Stimulated activated CD8-positive, alpha-beta memory T cell treated with anti-CD3 and anti-CD28 coated beads, Interleukin-7, amount 100 ng/mL, for 1 hour (primary cell): ENCODE measurements around the gene PGC.

ENCODE experiments used
- DNase-seq, 2 donors: peaks; one replicate each; pipeline ENCODE4 v3.0.0-alpha.2; 2020; ENCODE audit warnings: low read depth in 2 of 2

PGC gene

DNA sequence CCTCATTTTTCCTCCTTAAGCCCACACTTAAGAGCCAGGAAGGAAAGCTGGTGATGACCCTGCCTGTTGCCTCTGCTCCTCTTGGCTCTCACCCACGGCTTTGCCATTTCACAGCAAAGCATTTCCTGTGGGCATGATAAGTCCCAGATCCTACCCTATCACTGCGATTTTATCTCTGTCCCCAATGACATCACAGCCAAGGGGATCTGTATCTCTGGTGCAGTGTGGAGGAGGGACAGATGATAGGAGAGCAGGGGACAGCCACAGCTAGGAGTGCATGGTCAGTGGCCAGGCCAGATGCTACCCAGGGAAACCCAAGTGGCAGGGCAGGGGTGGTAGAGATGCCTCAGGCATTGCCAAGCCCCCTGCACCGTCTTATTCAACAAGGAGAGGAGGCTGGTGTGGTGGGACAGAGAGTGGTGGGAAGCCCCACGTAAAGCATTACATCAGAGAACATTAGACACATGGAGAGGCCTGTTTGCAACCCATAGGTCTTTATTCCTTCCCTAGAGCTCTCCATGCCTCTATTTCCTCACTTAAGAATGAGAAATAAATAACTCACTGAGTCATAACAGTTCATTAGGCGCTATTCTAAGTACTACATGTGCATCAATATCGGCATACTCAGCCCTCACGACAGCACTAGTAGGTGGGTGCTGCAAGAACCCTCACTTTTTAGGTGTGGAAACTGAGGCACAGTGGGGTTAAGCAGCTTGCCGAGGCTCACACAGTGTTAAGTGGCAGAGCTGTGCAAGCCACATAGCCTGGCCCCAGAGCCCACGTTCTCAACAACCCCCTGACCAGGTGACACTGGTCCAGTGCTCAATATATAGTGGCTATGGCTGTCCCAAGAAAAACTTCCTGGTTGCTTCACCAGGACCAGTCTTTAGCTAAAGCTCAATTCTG lies 16.4 kb downstream of the PGC start:
- DNase-seq, result no peak

DNA sequence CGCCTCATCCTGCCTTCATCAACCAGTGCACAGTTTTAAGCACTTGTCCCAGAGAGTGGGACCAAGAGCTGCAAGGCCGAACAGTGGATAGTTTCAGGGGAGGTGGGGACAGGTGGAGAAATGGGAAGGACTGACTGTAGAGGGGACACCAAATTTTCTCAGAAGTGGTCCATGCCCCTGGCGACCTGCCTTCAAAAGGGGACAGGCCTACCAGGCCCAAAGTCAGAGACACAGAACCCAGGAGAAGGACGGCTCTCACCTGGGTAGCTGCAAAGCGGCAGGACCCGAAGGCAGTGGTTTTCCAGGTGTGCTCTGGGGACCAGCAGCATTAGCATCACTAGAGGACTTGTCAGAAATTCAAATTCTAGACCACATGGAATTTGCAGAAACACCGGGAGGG lies 17.6 kb downstream of the PGC start:
- DNase-seq, result no peak

DNA sequence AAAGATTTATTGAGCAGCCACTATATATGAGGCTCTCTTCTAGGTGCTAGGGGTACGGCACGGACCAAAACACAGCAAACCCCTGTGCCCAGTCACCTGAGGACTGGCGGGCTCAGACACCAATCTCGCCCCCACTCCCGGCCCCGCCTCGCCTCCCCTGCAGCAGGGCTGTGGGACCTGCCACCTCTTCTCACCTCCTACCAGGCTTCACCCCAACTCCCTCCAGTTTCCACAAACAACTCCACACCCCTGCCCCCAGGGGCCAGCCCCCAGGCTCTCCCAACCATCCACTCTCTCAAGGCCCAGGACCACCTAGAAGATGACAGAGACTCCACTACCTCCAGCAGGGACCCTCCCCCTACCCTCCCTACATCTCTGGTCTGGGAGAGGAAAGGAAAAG lies 18.2 kb downstream of the PGC start:
- no peak for DNase-seq

DNA sequence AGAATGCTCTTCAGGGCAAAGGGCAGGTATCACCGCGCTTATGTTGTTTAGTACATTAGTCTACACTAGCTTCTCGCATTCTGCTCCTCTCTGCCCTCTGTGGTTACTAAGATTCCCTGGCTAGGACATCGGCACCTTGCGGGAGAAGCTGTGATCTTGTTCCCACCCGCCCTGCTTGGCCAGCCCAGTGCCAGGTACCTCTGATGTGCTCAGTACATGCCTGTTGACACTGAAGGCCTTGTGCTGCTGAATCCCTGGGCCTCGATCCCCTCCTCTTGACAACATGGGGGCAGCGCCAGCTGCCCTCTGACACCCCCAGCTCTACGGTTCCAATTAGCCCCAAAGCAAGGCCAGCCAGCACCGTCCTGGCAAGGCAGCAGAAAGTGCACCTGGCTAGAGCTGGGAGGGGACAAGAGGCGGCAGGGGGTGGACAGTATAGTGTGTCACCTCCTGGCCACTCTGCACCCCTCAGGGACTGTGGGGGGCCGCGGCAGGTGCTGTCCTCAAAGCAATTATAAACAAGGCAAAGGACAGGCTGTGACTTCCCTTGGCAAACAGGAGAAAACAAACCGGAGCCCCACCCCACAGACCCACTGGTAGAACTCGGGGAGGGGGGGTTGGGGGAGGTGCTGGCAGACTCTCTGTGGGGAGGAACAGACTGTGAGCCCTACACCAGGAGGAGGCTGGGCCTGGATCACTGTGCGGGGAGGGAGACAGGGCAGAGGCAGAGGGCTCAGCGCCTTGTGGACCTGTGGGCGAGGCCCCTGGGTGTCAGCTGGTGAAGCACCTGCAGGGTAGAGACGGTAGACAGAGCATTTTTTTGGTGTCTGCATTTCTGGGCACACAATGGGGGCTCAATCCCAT lies 18.9 kb downstream of the PGC start:
- DNase-seq, result no peak

DNA sequence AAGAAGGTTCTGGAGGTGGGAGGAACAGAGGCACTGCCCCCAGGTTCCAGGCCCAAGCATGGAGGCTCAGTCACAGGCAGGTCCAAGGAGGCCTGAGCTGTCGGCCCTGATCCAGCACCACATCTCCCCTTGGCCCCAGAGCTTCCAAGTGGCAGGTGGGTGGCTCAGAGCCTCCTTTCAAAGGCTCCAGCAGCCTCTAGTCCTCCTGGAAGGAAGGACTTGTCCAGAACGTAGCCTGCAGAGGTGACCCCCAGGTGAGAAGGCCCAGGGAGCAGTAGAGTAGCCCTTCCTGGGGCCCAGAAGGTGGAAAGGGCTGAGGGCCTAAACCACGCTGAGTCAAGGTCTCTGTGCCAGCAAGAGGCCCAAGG lies 19.5 kb downstream of the PGC start:
- no peak for DNase-seq

DNA sequence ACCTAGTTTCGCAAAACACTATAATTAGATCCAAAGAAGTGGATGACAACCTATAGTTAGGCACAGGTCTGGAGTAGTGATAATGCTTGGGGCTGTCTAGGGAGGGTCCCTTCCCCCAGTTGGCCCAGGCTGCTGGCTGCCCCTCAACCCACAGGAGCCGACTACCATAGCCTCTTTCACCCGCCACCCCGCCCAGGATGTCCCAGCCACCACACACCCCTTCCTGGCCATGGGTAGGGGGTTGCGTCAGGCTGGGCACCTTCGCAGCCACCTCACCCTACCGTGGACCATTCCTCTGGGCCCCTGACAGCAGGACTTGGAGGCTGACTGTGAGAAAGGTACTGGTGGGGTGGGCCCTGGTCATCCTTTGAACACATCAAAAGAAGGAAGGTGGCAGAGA lies 20.3 kb downstream of the PGC start:
- no peak for DNase-seq

DNA sequence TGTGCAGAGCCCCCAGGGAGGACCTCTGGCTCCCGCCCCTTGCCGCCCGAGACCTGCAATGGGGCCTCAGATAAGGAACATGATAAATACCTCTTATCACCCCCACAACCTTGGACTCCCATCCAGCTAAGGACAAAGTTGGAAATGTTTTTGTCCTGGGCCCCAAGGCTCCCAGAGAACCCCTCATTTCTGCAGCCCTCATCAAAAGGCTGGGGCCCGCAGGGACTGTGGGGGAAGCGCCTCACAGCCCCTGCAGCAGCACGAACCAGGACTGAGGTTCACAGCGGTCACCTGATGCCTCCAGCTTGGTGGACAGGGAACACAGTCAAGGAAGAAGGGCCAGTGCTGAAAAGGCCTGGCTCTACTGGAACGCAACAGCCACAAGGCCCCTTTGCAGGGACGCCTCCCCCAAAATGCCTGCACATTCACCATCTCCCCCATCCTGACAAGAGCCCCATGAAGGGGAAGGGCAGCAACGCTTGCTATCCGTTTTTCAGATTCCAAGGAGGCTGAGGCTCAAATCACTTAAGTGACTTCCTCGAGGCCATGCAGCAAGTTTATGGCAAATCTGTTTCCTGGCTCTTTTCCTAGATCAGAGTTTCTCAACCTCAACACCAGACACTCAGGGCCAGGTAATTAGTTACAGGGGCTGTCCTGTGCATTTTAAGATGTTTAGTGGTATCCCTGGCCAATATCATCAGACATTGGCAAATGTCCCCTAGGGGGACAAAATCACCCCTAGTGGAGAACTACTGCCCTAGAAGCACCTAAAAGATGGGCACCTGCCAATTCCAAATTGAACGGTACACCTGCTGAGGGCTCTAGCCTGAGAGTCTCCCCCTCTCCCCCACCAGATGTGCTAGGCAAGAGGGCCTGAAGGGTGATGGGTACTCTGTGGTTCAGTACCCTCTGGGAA lies 22.4 kb downstream of the PGC start:
- no peak for DNase-seq

DNA sequence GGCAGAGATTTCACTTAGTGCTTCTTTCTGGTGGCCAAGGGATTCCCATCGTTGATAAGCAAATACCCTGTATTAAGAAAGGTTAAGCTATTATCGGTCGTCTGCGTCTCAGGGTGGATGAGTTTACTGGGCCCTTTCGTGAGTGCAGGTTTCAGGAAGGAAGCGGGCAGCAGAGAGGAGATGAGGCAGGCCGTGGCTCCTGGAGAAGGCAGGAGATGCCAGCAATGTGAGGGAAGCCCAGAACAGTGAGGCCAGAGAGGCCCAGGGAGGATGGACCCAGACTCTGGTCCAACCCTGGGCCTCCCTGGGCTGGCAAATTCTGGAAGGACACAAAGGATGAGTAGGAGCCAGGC lies 23.0 kb downstream of the PGC start:
- no peak for DNase-seq

DNA sequence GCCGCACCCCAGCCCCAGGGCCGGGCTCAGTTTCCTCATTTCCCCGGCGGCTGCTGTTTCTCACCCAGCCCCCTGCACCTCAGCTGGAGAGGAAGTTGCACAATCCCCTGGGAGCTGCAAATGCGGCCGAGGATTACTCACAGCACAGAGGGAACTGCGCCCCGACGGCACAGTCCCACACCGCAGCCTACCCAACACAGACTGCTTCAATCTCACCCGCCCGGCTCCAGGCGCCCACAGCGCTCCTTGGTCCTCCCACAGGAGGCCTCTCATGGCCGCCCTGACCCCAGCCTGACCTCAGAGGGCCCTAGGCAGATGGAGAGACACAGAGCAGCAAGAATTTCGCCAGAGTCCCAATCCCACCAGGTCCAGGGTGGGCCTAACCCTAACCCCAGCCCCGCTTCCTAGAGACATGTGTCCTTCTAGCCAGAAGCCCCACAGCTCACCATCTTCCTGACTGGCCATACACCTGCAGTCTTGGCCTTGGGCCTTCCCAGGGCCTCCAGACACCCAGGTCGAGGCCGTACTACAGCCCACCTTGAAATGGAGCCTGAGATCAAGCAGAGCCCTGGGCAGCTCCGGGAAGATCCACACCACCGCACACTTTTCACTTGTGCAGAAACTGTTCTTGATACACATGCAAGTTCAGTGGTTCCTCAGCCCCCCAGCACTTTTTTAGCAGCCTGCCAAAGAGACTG lies 23.5 kb downstream of the PGC start:
- no peak for DNase-seq

DNA sequence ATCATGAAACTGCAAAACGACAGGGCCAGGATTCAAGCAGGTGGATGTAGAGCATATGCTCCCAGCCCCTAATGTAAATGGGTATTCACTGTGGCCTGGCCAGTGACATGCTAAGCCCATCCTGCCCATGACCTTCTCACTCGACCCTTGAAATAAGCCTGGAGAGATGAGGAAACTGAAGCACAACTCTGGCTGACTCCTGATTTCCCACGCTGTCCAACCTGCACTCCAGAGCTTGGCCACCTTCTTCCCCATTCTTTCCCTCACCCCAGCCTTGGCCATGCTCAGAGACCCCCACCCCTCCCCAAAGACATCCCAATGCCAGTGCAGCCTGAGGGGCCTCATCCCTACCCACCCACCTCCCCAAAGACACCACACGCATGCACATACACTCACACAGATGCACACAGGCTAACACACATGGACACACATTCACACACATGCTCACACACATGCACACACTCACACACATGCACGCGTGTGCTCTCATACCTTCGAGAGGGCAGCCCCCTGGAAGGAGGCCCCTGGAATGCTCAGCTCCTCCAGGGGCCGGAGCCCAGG lies 24.1 kb downstream of the PGC start:
- no peak for DNase-seq

DNA sequence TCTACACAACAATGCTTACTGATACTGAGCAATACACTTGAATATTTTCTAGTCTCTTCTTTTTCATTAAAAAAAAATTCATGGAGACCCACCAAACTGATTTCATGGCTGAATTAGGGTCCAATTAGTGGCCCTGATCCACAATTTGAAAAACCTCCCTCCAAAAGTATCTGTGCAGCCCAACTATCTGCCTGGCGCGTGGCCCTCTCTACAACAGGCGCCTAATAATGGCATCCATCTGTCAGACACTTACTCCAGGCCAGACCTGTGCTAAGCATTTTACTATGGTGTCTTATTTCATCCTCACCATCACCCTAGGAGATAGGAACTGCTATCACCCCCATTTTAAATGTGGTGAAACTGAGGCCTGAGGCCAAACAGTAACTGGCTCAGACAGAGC lies 25.8 kb downstream of the PGC start:
- DNase-seq, result no peak

DNA sequence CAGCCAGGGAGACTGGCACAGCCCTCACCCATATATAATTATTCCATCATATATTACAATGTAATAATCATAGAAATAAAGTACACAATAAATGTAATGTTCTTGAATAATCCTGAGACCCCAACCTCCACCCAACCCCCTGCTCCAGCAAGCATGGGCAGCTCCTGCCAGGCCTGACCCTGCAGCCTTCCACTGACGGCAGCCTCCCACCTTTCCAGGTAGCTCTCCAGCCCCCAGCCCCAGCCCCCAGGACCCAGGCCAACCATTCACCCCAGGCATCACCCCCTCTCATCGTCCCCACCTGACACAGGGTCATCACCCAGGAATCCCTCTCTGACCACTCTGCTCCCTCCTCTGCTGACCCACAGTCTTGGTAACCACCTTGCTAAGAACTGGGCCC lies 26.4 kb downstream of the PGC start:
- no peak for DNase-seq

DNA sequence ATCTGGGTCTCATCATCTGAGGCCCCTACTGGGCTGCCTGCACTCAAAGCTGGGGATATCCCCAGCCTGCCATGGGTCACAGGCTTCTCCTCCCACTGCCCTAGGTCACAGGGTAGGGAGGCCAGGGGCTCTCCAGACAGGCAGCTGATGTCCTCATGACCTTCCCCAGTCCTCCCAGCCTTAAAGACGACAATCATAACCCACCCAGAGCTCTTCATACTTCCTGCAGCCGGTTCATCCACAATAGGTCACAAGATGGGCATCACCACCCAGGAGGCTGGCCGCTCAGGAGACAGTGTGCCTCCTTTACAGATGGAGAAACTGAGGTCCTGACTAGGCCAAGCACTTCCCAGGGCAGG lies 27.0 kb downstream of the PGC start:
- DNase-seq, result no peak

DNA sequence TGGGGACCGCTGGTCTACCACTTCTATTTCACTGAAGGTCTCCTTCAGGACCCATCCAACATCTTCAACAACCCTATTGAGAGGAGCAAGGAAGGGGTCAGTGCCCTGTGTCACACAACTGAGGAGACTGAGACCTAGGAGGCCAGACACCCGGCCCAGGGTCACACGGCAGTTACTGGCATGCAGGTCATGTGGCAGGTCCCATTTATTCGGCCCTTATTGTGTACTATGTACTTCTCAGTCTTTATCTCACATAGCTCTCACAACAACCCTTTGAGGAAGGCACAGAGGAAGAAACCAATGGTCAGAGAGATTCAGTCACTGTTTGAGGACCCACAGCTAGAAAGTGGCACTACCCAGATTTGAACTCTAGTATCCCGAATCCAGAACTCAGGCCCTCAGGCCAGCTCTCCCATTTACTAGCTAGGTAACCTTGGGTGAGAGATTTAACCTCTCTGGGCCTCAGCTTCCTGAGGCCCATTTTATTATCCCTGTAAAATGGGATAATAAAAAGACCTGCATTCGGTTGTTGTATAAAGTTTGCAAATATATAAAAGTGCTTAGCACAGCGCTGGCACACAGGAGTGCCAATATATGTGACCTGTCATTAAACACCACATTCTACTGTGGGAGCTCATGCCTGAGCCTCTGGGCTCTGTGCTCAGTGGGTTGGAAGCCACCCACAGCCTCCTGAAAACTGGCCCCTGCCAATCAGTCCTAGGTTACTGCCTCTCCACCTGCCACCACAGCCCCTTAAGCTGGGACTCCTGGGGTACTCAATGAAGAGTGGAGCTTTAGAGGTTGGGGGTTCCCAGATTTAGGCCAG lies 27.5 kb downstream of the PGC start:
- DNase-seq, result no peak

DNA sequence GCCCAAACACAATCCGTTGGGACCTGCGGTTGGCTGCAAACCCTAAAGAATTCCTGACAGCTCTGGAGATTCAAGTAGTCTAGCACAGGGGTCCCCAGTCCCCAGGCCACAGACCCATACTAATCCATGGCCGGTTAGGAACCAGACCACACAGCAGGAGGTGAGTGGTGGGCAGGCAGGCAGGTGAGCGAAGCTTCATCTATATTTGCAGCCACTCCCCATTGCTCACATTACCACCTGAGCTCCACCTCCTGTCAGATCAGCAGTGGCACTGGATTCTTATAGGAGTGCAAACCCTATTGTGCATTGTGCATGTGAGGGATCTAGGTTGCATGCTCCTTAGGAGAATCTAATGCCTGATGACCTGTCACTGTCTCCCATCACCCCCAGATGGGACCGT lies 28.4 kb downstream of the PGC start:
- DNase-seq, result no peak

DNA sequence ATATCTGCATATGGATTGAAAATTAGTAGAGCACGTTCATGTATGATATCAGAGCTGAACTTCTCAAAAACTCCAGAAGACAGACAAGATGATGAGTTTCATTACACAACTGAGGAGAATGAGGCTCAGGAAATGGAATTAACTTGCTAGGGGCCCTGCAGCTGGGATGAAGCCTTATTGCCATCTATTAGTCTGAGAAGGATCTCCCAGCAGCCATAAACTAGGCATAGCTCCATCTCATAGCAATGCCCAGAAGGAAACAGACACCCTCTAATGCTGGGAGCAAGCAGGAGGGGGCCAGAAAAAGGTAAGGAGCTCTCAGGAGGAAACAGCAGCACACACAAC lies 29.8 kb downstream of the PGC start:
- DNase-seq, result no peak

DNA sequence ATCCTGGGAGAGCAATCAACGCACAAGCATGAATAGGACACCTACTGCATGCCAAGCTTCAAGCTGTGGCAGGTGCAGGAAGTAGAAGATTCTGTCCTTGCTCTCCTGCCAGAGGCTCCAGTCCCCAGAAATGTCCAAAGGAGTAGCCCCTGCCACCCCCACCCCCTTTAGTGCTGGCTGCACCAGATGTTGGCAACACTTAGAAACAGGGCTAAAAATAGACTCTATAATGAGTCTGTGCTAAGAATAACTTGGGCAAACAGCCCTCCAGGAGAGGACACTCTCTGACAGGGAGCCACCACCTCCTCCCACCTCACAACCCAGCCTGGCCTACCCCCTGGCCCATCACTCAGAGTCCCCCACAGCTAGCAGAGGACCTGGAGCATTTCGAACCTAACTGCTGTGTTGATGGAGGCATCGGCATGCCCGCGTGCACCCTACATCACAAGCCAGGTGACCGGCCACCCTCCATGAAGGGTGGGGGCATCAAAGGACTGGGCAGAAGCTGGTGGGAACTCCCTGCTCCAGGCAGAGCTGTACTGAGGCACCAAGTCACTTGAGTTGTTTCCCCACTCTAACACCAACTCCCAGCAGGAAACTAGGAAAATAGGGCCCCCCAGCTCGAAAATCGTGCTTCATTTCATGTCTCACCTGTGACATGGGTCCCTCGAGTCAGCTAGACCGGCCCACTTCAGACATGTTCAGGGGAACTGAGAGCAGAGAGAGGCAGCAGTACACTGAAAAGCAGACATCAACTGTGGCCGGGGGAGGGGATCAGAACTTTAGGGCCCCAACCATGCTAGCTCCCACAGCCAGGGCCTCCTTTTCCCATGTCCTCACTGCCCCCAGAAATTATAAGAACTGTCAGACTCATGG lies 30.4 kb downstream of the PGC start:
- DNase-seq, result no peak

DNA sequence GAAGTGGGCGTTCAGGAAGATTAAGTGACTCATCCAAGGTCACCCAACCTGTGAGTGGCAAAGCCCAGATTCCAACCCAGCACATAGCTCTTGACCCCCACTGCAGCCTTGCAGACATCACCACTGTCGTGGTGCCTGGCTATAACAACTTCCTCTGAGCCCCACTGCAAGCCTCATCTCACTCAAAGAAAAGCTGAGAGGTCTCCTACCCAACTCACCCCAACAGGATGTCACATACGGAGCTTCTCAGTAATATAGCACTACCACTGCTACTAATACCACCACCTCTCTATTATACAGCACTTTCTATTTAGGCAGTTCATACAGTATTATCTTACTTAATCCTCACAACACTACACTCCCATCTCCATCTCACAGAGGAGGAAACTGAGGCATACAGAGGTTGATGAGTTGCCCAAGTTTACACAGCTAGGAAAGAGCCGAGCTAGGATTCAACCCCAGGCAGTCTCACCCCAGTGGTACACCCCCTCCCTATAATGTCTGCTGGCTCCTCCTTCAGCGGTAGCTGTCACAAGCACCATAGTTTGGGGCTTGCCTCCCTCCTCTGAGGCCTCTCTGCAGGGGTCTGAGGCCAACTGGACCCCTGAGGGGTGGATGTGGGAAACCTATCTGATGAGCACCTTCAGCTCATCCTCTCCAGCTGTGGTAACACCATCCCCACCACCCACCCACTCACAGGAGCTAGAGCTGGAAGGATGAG lies 31.2 kb downstream of the PGC start:
- no peak for DNase-seq
